H1 (cell line): ENCODE data around the gene PCNX1. TPM values are rescaled to one million over a fixed set of nuclear protein-coding genes. Genes with fewer than 3 reads are reported as not detected.

Source experiments
- CTCF ChIA-PET: fragments of 300-600 bp; sonication (Branson Sonifier 250); formaldehyde crosslinking; loops from one replicate; lab custom pipeline; 2021; ENCODE audit not compliant: partially characterized antibody; lab: Charles Lee
- POLR2A ChIA-PET: fragments of 300-600 bp; sonication (Branson Sonifier 250); formaldehyde crosslinking; loops from one replicate; lab custom pipeline; 2021; ENCODE audit warnings: inconsistent platforms; ENCODE audit not compliant: partially characterized antibody; lab: Charles Lee
- DNase-seq, 2 experiments: peaks; one replicate each; pipeline versions ENCODE4 v3.0.0 to v3.0.0-alpha.2; 2010 to 2022; ENCODE audit warnings: low spot score in 2 of 2, low read depth in 1 of 2, mixed read lengths in 1 of 2
- FAIRE-seq: peaks from 2 replicates; lab custom pipeline; 2011; peaks lifted over from hg19 to GRCh38; lab: Jason Lieb, UNC
- H2AFZ ChIP-seq: 2 replicates; pipeline ENCODE4 v1.8.1; 2012; ENCODE audit warnings: low read length, inconsistent platforms
- H2AK5ac ChIP-seq: 2 replicates; pipeline ENCODE4 v1.6.1; 2013; ENCODE audit warnings: low read depth, low read length
- H2BK120ac ChIP-seq: replicated peaks from 2 replicates; pipeline ENCODE3; 2013; ENCODE audit warnings: low read depth, low read length, inconsistent platforms
- H2BK12ac ChIP-seq: 2 replicates; pipeline ENCODE4 v1.6.1; 2013; ENCODE audit warnings: low read depth, low read length
- H2BK15ac ChIP-seq: 2 replicates; pipeline ENCODE4 v1.6.1; 2013; ENCODE audit warnings: low read length
- H2BK20ac ChIP-seq: 2 replicates; pipeline ENCODE4 v1.6.1; 2013; ENCODE audit warnings: low read length
- H2BK5ac ChIP-seq: 2 replicates; pipeline ENCODE4 v1.6.1; 2013; ENCODE audit warnings: low read depth, low read length
- H3K14ac ChIP-seq: 2 replicates; pipeline ENCODE4 v1.6.1; 2013; ENCODE audit warnings: inconsistent platforms; ENCODE audit not compliant: insufficient read length
- H3K18ac ChIP-seq: 2 replicates; pipeline ENCODE4 v1.6.1; 2013; ENCODE audit warnings: low read length; ENCODE audit errors: extremely low read depth
- H3K23ac ChIP-seq: 2 replicates; pipeline ENCODE4 v1.6.1; 2013; ENCODE audit warnings: inconsistent platforms; ENCODE audit not compliant: insufficient read length
- H3K23me2 ChIP-seq: 2 replicates; pipeline ENCODE4 v1.6.1; 2013; ENCODE audit warnings: low read depth, low read length
- H3K27ac ChIP-seq: 2 replicates; pipeline ENCODE4 v1.6.1; 2011; ENCODE audit warnings: low read depth, low read length, inconsistent platforms
- H3K27me3 ChIP-seq, 4 experiments: replicated peaks in 1 of 4; 1 replicate in 1 of 4; 2 replicates in 3 of 4; pipeline versions ENCODE4 v1.6.1 to v1.8.1; 2011 to 2013; ENCODE audit warnings: low read length in 3 of 4, mild to moderate bottlenecking in 3 of 4, inconsistent platforms in 2 of 4, mixed read lengths in 2 of 4, moderate library complexity in 1 of 4; ENCODE audit not compliant: control insufficient read depth in 3 of 4, insufficient read depth in 3 of 4; ENCODE audit errors: extremely low read depth in 1 of 4
- H3K36me3 ChIP-seq, 4 experiments: 2 replicates each; pipeline versions ENCODE4 v1.6.1 to v1.8.1; 2011 to 2013; ENCODE audit warnings: mild to moderate bottlenecking in 4 of 4, low read length in 3 of 4, moderate library complexity in 2 of 4, control low read depth in 1 of 4, inconsistent platforms in 1 of 4; ENCODE audit not compliant: insufficient read depth in 4 of 4, control insufficient read depth in 2 of 4
- H3K4ac ChIP-seq: replicated peaks from 2 replicates; pipeline ENCODE3; 2013; ENCODE audit warnings: low read length, low read depth, mixed read lengths, inconsistent platforms; ENCODE audit not compliant: insufficient read length
- H3K4me1 ChIP-seq, 4 experiments: replicated peaks in 1 of 4; 1 replicate in 1 of 4; 2 replicates in 3 of 4; pipeline versions ENCODE4 v1.6.1 to v1.8.1; 2011 to 2013; ENCODE audit warnings: low read length in 3 of 4, inconsistent platforms in 2 of 4, mixed read lengths in 1 of 4; ENCODE audit not compliant: insufficient read depth in 4 of 4, control insufficient read depth in 3 of 4
- H3K4me2 ChIP-seq, 2 experiments: 2 replicates each; pipeline versions ENCODE4 v1.6.1 to v1.8.1; 2011 to 2013; ENCODE audit warnings: low read depth in 2 of 2, low read length in 2 of 2, control low read depth in 1 of 2, inconsistent platforms in 1 of 2, mild to moderate bottlenecking in 1 of 2; ENCODE audit not compliant: insufficient read depth in 1 of 2
- H3K4me3 ChIP-seq, 4 experiments: fragments of 200-600, 300-600 bp in 1 of 4; sonication (generic), shearing (Covaris generic), sonication (Bioruptor Twin) in 1 of 4; 2 replicates each; pipeline versions ENCODE4 v1.5.1 to v1.8.1; 2011 to 2016; ENCODE audit warnings: low read length in 4 of 4, low read depth in 3 of 4, control low read depth in 2 of 4, inconsistent platforms in 2 of 4, mild to moderate bottlenecking in 2 of 4, mixed read lengths in 1 of 4, moderate library complexity in 1 of 4; ENCODE audit not compliant: insufficient read depth in 2 of 4; ENCODE audit errors: extremely low read depth in 1 of 4
- H3K56ac ChIP-seq: replicated peaks from 2 replicates; pipeline ENCODE3; 2013; ENCODE audit warnings: low read depth, mild to moderate bottlenecking, mixed read lengths, low read length, inconsistent platforms; ENCODE audit not compliant: insufficient read length
- H3K79me1 ChIP-seq: 2 replicates; pipeline ENCODE4 v1.6.1; 2013; ENCODE audit warnings: low read depth, low read length, control low read depth
- H3K79me2 ChIP-seq, 2 experiments: 2 replicates each; pipeline versions ENCODE4 v1.6.1 to v1.8.1; 2012 to 2013; ENCODE audit warnings: low read length in 2 of 2, mild to moderate bottlenecking in 2 of 2, inconsistent platforms in 1 of 2; ENCODE audit not compliant: insufficient read depth in 2 of 2, control insufficient read depth in 1 of 2
- H3K9ac ChIP-seq, 4 experiments: replicated peaks in 1 of 4; 1 replicate in 1 of 4; 2 replicates in 3 of 4; pipeline versions ENCODE4 v1.6.1 to v1.8.1; 2011 to 2013; ENCODE audit warnings: low read depth in 3 of 4, low read length in 3 of 4, control low read depth in 2 of 4, mild to moderate bottlenecking in 2 of 4, moderate library complexity in 2 of 4, inconsistent platforms in 1 of 4; ENCODE audit errors: extremely low read depth in 1 of 4
- H3K9me3 ChIP-seq, 2 experiments: 2 replicates each; pipeline versions ENCODE4 v1.6.1 to v1.8.1; 2012 to 2013; ENCODE audit warnings: mild to moderate bottlenecking in 2 of 2, moderate library complexity in 2 of 2, control low read depth in 1 of 2, inconsistent platforms in 1 of 2, low read depth in 1 of 2, low read length in 1 of 2, mixed read lengths in 1 of 2; ENCODE audit not compliant: insufficient read depth in 2 of 2
- H4K20me1 ChIP-seq, 2 experiments: replicated peaks in 1 of 2; 2 replicates each; pipeline versions ENCODE3 to v1.8.1; 2011 to 2013; ENCODE audit warnings: inconsistent platforms in 2 of 2, low read length in 2 of 2, mild to moderate bottlenecking in 1 of 2; ENCODE audit not compliant: insufficient read depth in 2 of 2, control insufficient read depth in 1 of 2
- H4K5ac ChIP-seq: 2 replicates; pipeline ENCODE4 v1.6.1; 2013; ENCODE audit warnings: low read length, low read depth, mixed read lengths, inconsistent platforms; ENCODE audit not compliant: insufficient read length
- H4K8ac ChIP-seq: 2 replicates; pipeline ENCODE4 v1.8.0; 2013; ENCODE audit warnings: mild to moderate bottlenecking, moderate library complexity, low read length, inconsistent platforms; ENCODE audit not compliant: insufficient read depth; ENCODE audit errors: extremely low read depth
- H4K91ac ChIP-seq: replicated peaks from 2 replicates; pipeline ENCODE3; 2013; ENCODE audit warnings: low read length, mixed read lengths, inconsistent platforms; ENCODE audit not compliant: insufficient read length
- ATF3 ChIP-seq: IDR thresholded peaks from 2 replicates; pipeline ENCODE4 v1.6.1; 2011; ENCODE audit warnings: low read depth, mild to moderate bottlenecking, low read length; ENCODE audit not compliant: insufficient read depth
- BACH1 ChIP-seq: IDR thresholded peaks from 2 replicates; pipeline ENCODE4 v1.6.1; 2012; ENCODE audit warnings: low read length, improper control_type of control experiment
- CBX8 ChIP-seq: fragments of 300-800, 300-1000 bp; sonication (generic); IDR thresholded peaks from 2 replicates; pipeline ENCODE4 v1.7.1; 2016; ENCODE audit warnings: low read depth, low read length, borderline replicate concordance
- POLR2AphosphoS5 ChIP-seq: IDR thresholded peaks from 2 replicates; pipeline ENCODE4 v1.6.1; 2011; ENCODE audit warnings: low read depth, low read length
- SRF ChIP-seq: IDR thresholded peaks from 2 replicates; pipeline ENCODE4 v1.6.1; 2011; ENCODE audit warnings: mild to moderate bottlenecking, low read depth, low read length, moderate library complexity
- WGBS, 2 experiments: shearing (Covaris generic) in 1 of 2; methylation state at CpG; one replicate each; pipeline versions ENCODE4 v1.1.6 to v1.1.7; 2013 to 2015; ENCODE audit warnings: low lambda C conversion rate in 2 of 2, mixed read lengths in 2 of 2, inconsistent platforms in 1 of 2, low coverage in 1 of 2, missing lambda C conversion rate in 1 of 2; ENCODE audit not compliant: insufficient replicate concordance in 2 of 2, insufficient coverage in 1 of 2, insufficient read length in 1 of 2; ENCODE audit errors: extremely low coverage in 1 of 2, missing lambda C conversion rate in 1 of 2; 5-methylcytosine and 5-hydroxymethylcytosine counted together
- polyA plus RNA-seq, 7 experiments: library from polyadenylated mRNA; depleted of rRNA in 3 of 7; stranded (reverse) in 5 of 7; unstranded in 2 of 7; fragments of >200 nt in 5 of 7; fragments of 200-250 nt in 2 of 7; gene quantifications; 1 replicate in 5 of 7; 2 replicates in 1 of 7; 4 replicates in 1 of 7; pipeline versions ENCODE4 v1.2.1 to v1.2.3, GENCODE V29; 2011 to 2013; ENCODE audit warnings: missing spikeins in 2 of 7, mixed read lengths in 2 of 7
- total RNA-seq: library from RNA; stranded (reverse); fragmentation: NEBNext Ultra II Directional; extraction: Animal tissue kit (Norgen Biotek cat#: 25700); gene quantifications from 2 replicates; pipeline ENCODE4 v1.2.1, GENCODE V29; 2021

The PCNX1 gene
- total and polyA plus RNA-seq, 2 of the 8 experiments (the other 6 are each of a cell fraction or from before 2014, with no cell fraction given): 37.7 to 53.2 TPM

- H3K27ac ChIP-seq: no peak overlapping the region
- no peaks in the 10 kb centered on the region for H3K27me3 ChIP-seq
- no peak overlapping the region for H4K8ac ChIP-seq
- H4K91ac ChIP-seq: no peak overlapping the region
- no peaks in the 10 kb centered on the region for H3K4me1 ChIP-seq
- H4K20me1 ChIP-seq: peaks cover 0 to 3% of the 10 kb centered on the region in 2 experiments
- H2BK120ac ChIP-seq: no peak overlapping the region
- H2AFZ ChIP-seq: no peak overlapping the region
- no peak overlapping the region for H3K23ac ChIP-seq
- DNase-seq (no peak), FAIRE-seq (no peak)
- H3K4me3 ChIP-seq: no peak overlapping the region
- H2BK20ac ChIP-seq: no peak overlapping the region
- H3K56ac ChIP-seq: no peak overlapping the region
- H3K9ac ChIP-seq: no peak overlapping the region
- H2AK5ac ChIP-seq: no peak overlapping the region
- POLR2A ChIA-PET: no interaction called here
- H3K4me2 ChIP-seq: no peak overlapping the region
- no peaks in the 10 kb centered on the region for H3K79me1 ChIP-seq
- no peak overlapping the region for H2BK5ac ChIP-seq
- TF ChIP-seq BACH1 (no peak), SRF (no peak), POLR2AphosphoS5 (no peak), CBX8 (no peak), ATF3 (no peak)
- no peak overlapping the region for H3K4ac ChIP-seq
- H2BK15ac ChIP-seq: no peak overlapping the region
- no peak overlapping the region for H4K5ac ChIP-seq
- no peak overlapping the region for H3K14ac ChIP-seq
- CTCF ChIA-PET: interaction anchor here (1.1 kb wide), 1 partner anchor 56 kb away, joined by 3 read pairs; no protein-coding TSS in a partner anchor
- no peaks in the 10 kb centered on the region for H3K79me2 ChIP-seq
- peaks cover 0 to 27% (median 10%) of the 10 kb centered on the region in 4 experiments for H3K36me3 ChIP-seq
- no peak overlapping the region for H2BK12ac ChIP-seq
- no peak overlapping the region for H3K18ac ChIP-seq
- H3K9me3 ChIP-seq: no peaks in the 10 kb centered on the region
- no peaks in the 10 kb centered on the region for H3K23me2 ChIP-seq
- WGBS, 2 experiments: 100% methylated on average over 1 of the region's 1 CpG; no CpG with 5 or more reads in 1 of the 2 experiments
These were observed 162.9 kb downstream of the PCNX1 start for GRCh38 chr14:71070169-71070568.
